ENCODE data around the gene TMEM150C. TPM values are rescaled to one million over a fixed set of nuclear protein-coding genes. Genes with fewer than 3 reads are reported as not detected.

Gene TMEM150C
- total RNA-seq, 1 donor from 2014 or later = 10.6 TPM

- DNase-seq (ENCODE audit: extremely low spot score in 2 of 2) = no peak
- intact Hi-C loops (cut with DNase I) = no loop called here
- no peaks in the 10 kb centered on the region for H3K27me3 ChIP-seq
- H3K4me3 ChIP-seq = no peak overlapping the region
- H3K4me1 ChIP-seq = no peaks in the 10 kb centered on the region
- H3K27ac ChIP-seq = no peak overlapping the region
- no peaks in the 10 kb centered on the region for H3K36me3 ChIP-seq
- no peak for TF ChIP-seq CTCF (IDR thresholded peaks at IDR 0.05)
- TF ChIP-seq POLR2A (IDR thresholded peaks at IDR 0.05) = no peak
- TF ChIP-seq POLR2AphosphoS5 (IDR thresholded peaks at IDR 0.05; ENCODE audit: insufficient read depth in 1 of 2, low read depth in 1 of 2) = no peak
- no peaks in the 10 kb centered on the region for H3K9me3 ChIP-seq
Observed at GRCh38 chr4:82584931-82585330, 23.1 kb upstream of the TMEM150C start.

GRCh38 chr4:82583897-82584587 lies 22.3 kb upstream of the TMEM150C start:
- TF ChIP-seq POLR2AphosphoS5 (IDR thresholded peaks at IDR 0.05; ENCODE audit: insufficient read depth in 1 of 2, low read depth in 1 of 2) = no peak
- H3K27me3 ChIP-seq = no peaks in the 10 kb centered on the region
- no peak overlapping the region for H3K27ac ChIP-seq
- H3K9me3 ChIP-seq = no peaks in the 10 kb centered on the region
- no peak for DNase-seq (ENCODE audit: extremely low spot score in 2 of 2)
- intact Hi-C loops (cut with DNase I) = no loop called here
- H3K4me1 ChIP-seq = no peaks in the 10 kb centered on the region
- no peak overlapping the region for H3K4me3 ChIP-seq
- no peaks in the 10 kb centered on the region for H3K36me3 ChIP-seq

GRCh38 chr4:82579932-82580331 lies 18.1 kb upstream of the TMEM150C start:
- intact Hi-C loops (cut with DNase I) = no loop called here
- TF ChIP-seq CTCF (IDR thresholded peaks at IDR 0.05) (no peak), POLR2A (IDR thresholded peaks at IDR 0.05) (no peak), POLR2AphosphoS5 (IDR thresholded peaks at IDR 0.05; ENCODE audit: insufficient read depth in 1 of 2, low read depth in 1 of 2) (no peak)
- Histone ChIP-seq H3K27me3 (no peaks in the 10 kb centered on the region), H3K9me3 (no peaks in the 10 kb centered on the region), H3K36me3 (no peaks in the 10 kb centered on the region), H3K4me1 (no peaks in the 10 kb centered on the region), H3K4me3 (no peak overlapping the region), H3K27ac (no peak overlapping the region)
- DNase-seq (ENCODE audit: extremely low spot score in 2 of 2) = no peak

DNA sequence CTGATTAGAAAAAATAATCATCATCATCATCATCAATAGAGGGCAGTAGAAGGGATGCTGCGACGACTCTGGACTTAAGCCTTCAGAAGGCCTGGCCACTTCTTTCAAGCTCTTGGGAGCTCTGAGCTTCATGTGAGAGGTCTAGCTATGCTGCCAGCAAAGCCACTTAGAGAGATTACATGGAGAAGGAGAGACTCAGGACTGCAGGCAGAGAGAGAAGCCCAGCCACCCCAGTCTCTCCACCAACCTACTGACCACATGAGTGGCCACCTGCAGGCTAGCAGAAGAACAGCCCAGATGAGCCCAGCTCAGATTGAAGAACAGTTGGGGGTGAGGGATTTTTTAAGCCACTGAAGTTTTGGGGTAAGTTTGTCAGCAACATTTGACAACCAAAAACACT lies 17.1 kb upstream of the TMEM150C start:
- no peak overlapping the region for H3K27ac ChIP-seq
- DNase-seq (ENCODE audit: extremely low spot score in 2 of 2) = no peak
- no peaks in the 10 kb centered on the region for H3K36me3 ChIP-seq
- H3K4me1 ChIP-seq = no peaks in the 10 kb centered on the region
- intact Hi-C loops (cut with DNase I) = no loop called here
- TF ChIP-seq CTCF (IDR thresholded peaks at IDR 0.05) = no peak
- no peak for TF ChIP-seq POLR2AphosphoS5 (IDR thresholded peaks at IDR 0.05; ENCODE audit: insufficient read depth in 1 of 2, low read depth in 1 of 2)
- TF ChIP-seq POLR2A (IDR thresholded peaks at IDR 0.05) = no peak
- no peak overlapping the region for H3K4me3 ChIP-seq
- no peaks in the 10 kb centered on the region for H3K9me3 ChIP-seq
- H3K27me3 ChIP-seq = no peaks in the 10 kb centered on the region

- H3K9me3 ChIP-seq = no peaks in the 10 kb centered on the region
- H3K27ac ChIP-seq = no peak overlapping the region
- no peak for DNase-seq (ENCODE audit: extremely low spot score in 2 of 2)
- no peaks in the 10 kb centered on the region for H3K27me3 ChIP-seq
- no peaks in the 10 kb centered on the region for H3K36me3 ChIP-seq
- TF ChIP-seq POLR2AphosphoS5 (IDR thresholded peaks at IDR 0.05; ENCODE audit: insufficient read depth in 1 of 2, low read depth in 1 of 2) (no peak), CTCF (IDR thresholded peaks at IDR 0.05) (no peak), POLR2A (IDR thresholded peaks at IDR 0.05) (no peak)
- intact Hi-C loops (cut with DNase I) = no loop called here
- H3K4me3 ChIP-seq = no peak overlapping the region
- H3K4me1 ChIP-seq = no peaks in the 10 kb centered on the region
Observed at GRCh38 chr4:82577451-82577850, 15.7 kb upstream of the TMEM150C start.
